NOMO-1 treated with DMSO at 0.1 percent for 48 hours (cell line): ENCODE data around the gene DLGAP1.
"Not testable (repeated sequence)": the region's sequence is repeated elsewhere in the genome, so short reads cannot be mapped to it uniquely, and the experiment has no call there.

ENCODE experiments used
- DNase-seq: peaks from one replicate; lab custom pipeline; 2025; ENCODE audit not compliant: unreplicated experiment; lab: John Stamatoyannopoulos, UW

The DLGAP1 gene

GRCh38 chr18:3615374-3615985 is 839.6 kb downstream of the DLGAP1 start:
- DNase-seq, result no peak

- no peak for DNase-seq
These were observed 842.8 kb downstream of the DLGAP1 start for GRCh38 chr18:3612315-3612714.

GRCh38 chr18:3611313-3612090 is 843.6 kb downstream of the DLGAP1 start:
- no peak for DNase-seq

- no peak for DNase-seq
These were observed 844.3 kb downstream of the DLGAP1 start for GRCh38 chr18:3610813-3611212.

GRCh38 chr18:3610188-3610708 is 844.9 kb downstream of the DLGAP1 start:
- no peak for DNase-seq

GRCh38 chr18:3608488-3608887 is 846.6 kb downstream of the DLGAP1 start:
- no peak for DNase-seq

- DNase-seq, result not testable (repeated sequence)
These were observed 847.0 kb downstream of the DLGAP1 start for GRCh38 chr18:3608099-3608453.

- DNase-seq, result no peak
These were observed 847.6 kb downstream of the DLGAP1 start for GRCh38 chr18:3607309-3608098.

- DNase-seq, result not testable (repeated sequence)
These were observed 848.2 kb downstream of the DLGAP1 start for GRCh38 chr18:3606863-3607262.

GRCh38 chr18:3605954-3606443 is 849.1 kb downstream of the DLGAP1 start:
- no peak for DNase-seq

- no peak for DNase-seq
These were observed 849.6 kb downstream of the DLGAP1 start for GRCh38 chr18:3605486-3605952.

GRCh38 chr18:3604498-3605408 is 850.4 kb downstream of the DLGAP1 start:
- peak; percentile 91 for DNase-seq

- DNase-seq, result no peak
These were observed 850.9 kb downstream of the DLGAP1 start for GRCh38 chr18:3604235-3604497.

GRCh38 chr18:3603421-3604234 is 851.5 kb downstream of the DLGAP1 start:
- DNase-seq, result peak; percentile 86

GRCh38 chr18:3601106-3601755 is 853.9 kb downstream of the DLGAP1 start:
- DNase-seq, result not testable (repeated sequence)

GRCh38 chr18:3599861-3600260 is 855.2 kb downstream of the DLGAP1 start:
- no peak for DNase-seq

- DNase-seq, result no peak
These were observed 855.9 kb downstream of the DLGAP1 start for GRCh38 chr18:3599195-3599594.

- DNase-seq, result no peak
These were observed 856.5 kb downstream of the DLGAP1 start for GRCh38 chr18:3598581-3598980.
